HFF-Myc (cell line): ENCODE results near the gene MRPS16.

Experiments used
- DNase-seq: peaks from one replicate; pipeline ENCODE4 v3.0.0-alpha.2; 2011; ENCODE audit warnings: low read depth; ENCODE audit errors: extremely low read depth
- H3K4me3 ChIP-seq: replicated peaks from 2 replicates; pipeline ENCODE4 v1.5.1; 2011; ENCODE audit warnings: low read depth, mild to moderate bottlenecking, control low read depth, low read length
- CTCF ChIP-seq: IDR thresholded peaks from 2 replicates; pipeline ENCODE4 v1.5.1; 2012; ENCODE audit warnings: mild to moderate bottlenecking, low read depth, low read length, control low read depth; ENCODE audit errors: missing control alignments

The MRPS16 gene

GRCh38 chr10:73239908-73240307, 12.5 kb downstream of the MRPS16 start:
- TF ChIP-seq CTCF: no peak
- DNase-seq: no peak
- no peak overlapping the region for H3K4me3 ChIP-seq

- no peak overlapping the region for H3K4me3 ChIP-seq
- no peak for TF ChIP-seq CTCF
- no peak for DNase-seq
Measured at GRCh38 chr10:73238990-73239566, 13.4 kb downstream of the MRPS16 start.

- H3K4me3 ChIP-seq: no peak overlapping the region
- no peak for DNase-seq
- no peak for TF ChIP-seq CTCF
Measured at GRCh38 chr10:73234695-73235094, 17.7 kb downstream of the MRPS16 start.

- no peak for DNase-seq
- no peak for TF ChIP-seq CTCF
- H3K4me3 ChIP-seq: no peak overlapping the region
Measured at GRCh38 chr10:73233883-73234282, 18.6 kb downstream of the MRPS16 start.

GRCh38 chr10:73232887-73233286, 19.6 kb downstream of the MRPS16 start:
- no peak for DNase-seq
- no peak overlapping the region for H3K4me3 ChIP-seq
- peak; percentile 24 for TF ChIP-seq CTCF

- TF ChIP-seq CTCF: no peak
- no peak overlapping the region for H3K4me3 ChIP-seq
- DNase-seq: no peak
Measured at GRCh38 chr10:73229567-73229966, 22.9 kb downstream of the MRPS16 start.

GRCh38 chr10:73228247-73228646, 24.2 kb downstream of the MRPS16 start:
- TF ChIP-seq CTCF: no peak
- no peak for DNase-seq
- no peak overlapping the region for H3K4me3 ChIP-seq
